Measurements from ENCODE around the gene PSMB4.
"Not testable (repeated sequence)": the region's sequence is repeated elsewhere in the genome, so short reads cannot be mapped to it uniquely, and the experiment has no call there.

Gene PSMB4

DNA sequence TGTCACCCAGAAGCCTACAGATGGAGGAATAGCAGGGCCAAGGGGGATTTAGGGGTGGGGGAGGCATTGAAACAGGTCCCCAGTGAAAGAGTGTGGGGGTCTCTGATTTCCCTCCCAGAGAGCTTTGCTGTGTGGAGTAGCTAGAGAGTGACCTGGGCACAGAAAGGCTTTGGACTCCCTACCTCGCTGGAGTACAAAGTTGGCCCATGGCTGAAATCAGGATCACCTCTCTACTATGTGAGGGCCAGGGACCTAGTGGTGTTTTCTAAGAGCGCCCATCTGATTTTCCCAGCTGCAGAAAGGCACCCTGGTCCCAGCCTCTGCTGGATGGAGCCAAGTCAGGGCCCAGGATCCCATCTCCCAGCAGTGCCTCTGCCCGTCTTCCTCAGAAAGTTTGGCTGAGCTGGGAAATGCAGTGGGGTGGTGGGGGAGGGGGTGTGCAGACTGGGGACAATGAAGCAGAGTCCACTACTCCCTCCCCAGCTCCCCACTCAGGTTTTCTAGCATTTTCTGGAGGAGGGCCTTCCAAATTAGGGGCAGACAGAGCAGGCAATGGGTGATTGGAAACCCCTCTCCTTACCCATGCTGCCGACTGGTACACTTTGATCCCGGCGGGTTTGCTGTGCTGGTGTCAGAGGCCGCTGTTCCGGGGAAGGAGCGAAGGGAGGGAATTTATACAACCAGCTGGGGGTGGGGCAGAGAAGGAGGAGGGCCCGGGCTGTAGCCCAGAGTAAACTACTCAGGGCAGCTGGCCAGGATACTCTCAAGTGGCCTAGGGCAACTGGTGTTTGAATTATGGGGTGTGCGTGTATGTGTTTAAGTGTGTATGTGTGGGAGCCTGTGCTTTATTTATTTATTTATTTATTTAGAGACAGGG is 27.1 kb upstream of the PSMB4 start, which contains the start of gene SELENBP1:
Gene SELENBP1, minus strand, starts transcription at position 648 of the 877 bp plus-strand sequence. Its CDS starts 64 bp downstream, at position 584.
- TF ChIP-seq, protein P1, sequence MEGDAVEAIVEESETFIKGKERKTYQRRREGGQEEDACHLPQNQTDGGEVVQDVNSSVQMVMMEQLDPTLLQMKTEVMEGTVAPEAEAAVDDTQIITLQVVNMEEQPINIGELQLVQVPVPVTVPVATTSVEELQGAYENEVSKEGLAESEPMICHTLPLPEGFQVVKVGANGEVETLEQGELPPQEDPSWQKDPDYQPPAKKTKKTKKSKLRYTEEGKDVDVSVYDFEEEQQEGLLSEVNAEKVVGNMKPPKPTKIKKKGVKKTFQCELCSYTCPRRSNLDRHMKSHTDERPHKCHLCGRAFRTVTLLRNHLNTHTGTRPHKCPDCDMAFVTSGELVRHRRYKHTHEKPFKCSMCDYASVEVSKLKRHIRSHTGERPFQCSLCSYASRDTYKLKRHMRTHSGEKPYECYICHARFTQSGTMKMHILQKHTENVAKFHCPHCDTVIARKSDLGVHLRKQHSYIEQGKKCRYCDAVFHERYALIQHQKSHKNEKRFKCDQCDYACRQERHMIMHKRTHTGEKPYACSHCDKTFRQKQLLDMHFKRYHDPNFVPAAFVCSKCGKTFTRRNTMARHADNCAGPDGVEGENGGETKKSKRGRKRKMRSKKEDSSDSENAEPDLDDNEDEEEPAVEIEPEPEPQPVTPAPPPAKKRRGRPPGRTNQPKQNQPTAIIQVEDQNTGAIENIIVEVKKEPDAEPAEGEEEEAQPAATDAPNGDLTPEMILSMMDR (IDR thresholded peaks at IDR 0.05; ENCODE audit: extremely low read depth, missing control alignments), result no peak
- DNase-seq (ENCODE audit: low spot score), result no peak

DNA sequence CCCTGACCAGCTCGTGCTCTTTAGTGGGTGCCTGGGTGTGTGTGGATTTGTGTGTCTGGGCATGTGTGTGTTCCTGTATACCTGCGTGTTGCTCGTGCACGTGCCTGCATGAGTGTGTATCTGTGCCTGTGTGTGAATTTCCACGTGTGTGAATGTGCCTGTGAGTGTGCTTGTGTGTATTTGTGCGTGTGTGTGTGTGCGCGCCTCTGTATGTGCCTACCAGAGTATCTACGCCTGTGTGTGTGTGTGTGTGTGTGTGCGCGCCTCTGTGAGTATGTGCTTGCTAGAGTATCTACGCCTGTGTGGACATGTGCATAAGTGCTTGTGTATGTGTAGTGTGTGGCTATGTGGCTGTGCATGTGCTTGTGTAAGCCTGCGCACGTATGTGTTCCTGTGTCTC is 26.2 kb upstream of the PSMB4 start:
- DNase-seq (ENCODE audit: low spot score), result no peak
- TF ChIP-seq, protein P1 (IDR thresholded peaks at IDR 0.05; ENCODE audit: extremely low read depth, missing control alignments), result no peak

DNA sequence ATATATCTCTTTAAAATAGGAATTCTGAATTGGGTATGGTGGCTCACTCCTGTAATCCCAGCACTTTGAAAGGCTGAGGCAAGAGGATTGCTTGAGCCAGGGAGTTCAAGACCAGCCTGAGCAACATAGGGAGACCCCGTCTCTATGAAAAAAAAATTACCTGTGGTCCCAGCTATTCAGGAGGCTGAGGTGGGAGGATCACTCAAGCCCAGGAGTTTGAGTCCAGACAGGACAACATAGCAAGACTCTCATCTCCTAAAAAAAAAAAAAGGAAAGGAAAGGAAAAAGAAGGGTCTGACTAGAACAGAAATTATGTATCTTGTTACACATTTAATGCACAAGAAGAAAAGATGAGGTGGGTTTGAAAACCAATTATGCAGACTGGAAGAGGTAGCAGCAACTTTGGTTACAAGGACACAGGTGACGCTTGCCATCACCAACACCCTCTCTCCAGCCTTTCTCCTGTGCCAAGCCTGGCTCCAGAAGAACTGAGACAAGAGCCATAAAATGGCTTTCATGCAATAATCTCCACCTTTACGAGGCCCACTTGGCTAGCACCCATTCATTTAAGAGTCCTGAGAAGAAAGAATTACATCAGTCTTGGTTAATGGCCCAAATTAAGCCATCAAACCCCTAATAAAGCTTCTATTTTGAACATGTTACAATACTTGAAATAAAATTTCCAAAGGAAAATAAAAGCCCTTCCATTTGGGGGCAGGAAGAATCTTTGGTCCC is 22.1 kb upstream of the PSMB4 start:
- no peak for DNase-seq (ENCODE audit: low spot score)
- TF ChIP-seq, protein P1 (IDR thresholded peaks at IDR 0.05; ENCODE audit: extremely low read depth, missing control alignments), result no peak

DNA sequence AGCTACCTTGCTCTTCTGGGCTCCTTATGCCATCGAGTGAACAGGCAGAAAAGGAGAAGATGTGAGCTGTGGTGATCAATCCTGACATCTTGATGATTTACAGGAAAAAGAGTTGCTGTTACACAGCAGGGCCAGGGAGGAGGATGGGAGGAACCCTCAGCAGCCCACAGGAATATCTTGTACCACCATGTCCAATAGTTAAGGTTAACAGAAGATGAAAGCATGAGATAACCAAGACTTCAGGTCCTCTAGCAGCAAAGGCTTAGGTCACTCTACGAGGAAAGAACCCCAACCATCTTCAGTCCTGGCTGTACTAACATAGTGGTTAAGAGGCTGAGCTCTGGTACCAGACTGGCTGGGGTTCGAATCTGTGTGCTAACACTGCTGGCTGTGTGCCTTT is 14.8 kb upstream of the PSMB4 start:
- no peak for DNase-seq (ENCODE audit: low spot score)
- TF ChIP-seq, protein P1 (IDR thresholded peaks at IDR 0.05; ENCODE audit: extremely low read depth, missing control alignments), result no peak

DNA sequence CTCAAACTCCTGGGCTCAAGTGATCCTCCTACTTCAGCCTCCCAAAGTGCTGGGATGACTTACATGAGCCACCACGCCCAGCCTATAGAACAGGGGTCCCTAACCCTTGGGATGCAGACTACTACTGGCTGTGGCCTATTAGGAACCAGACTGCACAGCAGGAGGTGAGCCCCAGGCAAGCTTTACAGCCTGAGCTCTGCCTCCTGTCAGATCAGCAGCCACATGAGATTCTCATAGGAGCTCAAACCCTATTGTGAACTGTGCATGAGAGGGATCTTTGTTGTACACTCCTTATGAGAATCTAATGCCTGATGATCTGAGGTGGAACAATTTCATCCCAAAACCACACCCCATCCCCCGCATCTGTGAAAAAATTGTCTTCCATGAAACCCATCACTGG is 13.4 kb upstream of the PSMB4 start:
- TF ChIP-seq, protein P1 (IDR thresholded peaks at IDR 0.05; ENCODE audit: extremely low read depth, missing control alignments), result no peak

DNA sequence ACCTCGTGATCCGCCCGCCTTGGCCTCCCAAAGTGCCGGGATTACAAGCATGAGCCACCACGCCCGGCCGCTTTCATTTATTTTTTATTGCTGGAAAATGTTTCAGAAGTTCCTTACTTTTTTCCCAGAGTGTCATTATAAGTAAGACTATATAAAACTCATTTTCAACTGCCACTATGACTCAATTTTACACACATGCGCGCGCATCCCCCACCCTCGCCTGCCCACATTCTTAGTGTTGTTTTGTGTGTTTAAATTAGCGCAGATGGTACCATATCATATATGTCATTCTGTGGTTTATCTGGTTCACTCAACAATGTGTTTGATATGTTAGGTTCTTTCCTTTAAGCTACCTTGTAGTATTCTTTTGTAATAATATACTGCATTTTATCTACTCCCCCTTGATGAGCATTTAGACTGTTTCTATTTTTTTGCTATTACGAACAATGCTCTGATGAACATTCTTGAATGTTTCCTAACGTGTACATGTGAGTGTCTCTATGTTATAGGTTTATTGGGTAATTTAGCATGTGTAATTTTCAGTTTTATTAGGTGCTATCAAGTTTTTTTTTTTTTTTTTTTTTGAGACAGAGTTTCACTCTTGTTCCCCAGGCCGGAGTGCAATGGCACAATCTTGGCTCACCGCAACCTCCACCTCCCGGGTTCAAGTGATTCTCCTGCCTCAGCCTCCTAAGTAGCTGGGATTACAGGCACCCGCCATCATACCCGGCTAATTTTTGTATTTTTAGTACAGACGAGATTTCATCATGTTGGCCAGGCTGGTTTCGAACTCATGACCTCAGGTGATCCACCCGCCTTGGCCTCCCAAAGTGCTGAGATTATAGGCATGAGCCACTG is 8.9 kb upstream of the PSMB4 start:
- not testable (repeated sequence) for DNase-seq (ENCODE audit: low spot score)

More for the DNA sequence above, 13.4 kb upstream of the PSMB4 start:
- no peak for DNase-seq (ENCODE audit: low spot score)

DNA sequence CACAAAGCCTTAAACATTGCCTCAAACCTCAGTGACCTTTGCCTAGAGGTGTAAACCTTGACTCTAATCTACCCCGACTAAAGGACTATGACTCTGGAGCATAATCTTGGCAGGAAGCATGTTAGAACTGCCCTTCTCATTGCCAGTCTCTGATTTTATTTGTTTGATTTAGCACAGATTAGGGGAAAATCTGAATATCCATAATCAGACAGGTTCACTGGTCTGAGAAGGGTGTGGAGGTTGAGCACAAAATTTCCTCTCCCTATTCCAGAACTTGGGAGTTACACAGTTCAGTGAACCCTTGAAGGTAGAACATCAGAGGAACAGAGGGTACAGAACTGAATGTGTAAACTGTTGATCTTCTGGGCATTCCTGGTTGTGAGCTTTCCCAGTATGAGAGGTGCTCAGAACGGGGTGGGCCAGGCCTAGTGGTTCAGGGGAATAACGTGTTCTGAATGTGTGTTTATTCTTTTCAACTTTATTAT is 8.3 kb upstream of the PSMB4 start:
- TF ChIP-seq, protein P1 (IDR thresholded peaks at IDR 0.05; ENCODE audit: extremely low read depth, missing control alignments), result no peak

More for the DNA sequence above, 8.3 kb upstream of the PSMB4 start:
- no peak for DNase-seq (ENCODE audit: low spot score)
